Adrenal gland (tissue), 5 donors: ENCODE measurements around the gene MMEL1.

Experiments used
- POLR2A ChIP-seq, 2 donors: fragments of 450-650 bp; IDR thresholded peaks; one replicate each; pipeline ENCODE4 v1.6.1; 2017; ENCODE audit warnings: antibody characterized with exemption in 2 of 2, mild to moderate bottlenecking in 2 of 2, moderate library complexity in 1 of 2
- TF ChIP-seq, protein P1 (sequence below), 6 experiments: fragments of 450-650 bp in 4 of 6; fragments of 200-600 bp in 2 of 6; sonication (generic) in 1 of 6; IDR thresholded peaks; 1 replicate in 5 of 6; 2 replicates in 1 of 6; pipeline versions ENCODE4 v1.5.1 to v1.8.0; 2016 to 2021; ENCODE audit warnings: antibody characterized with exemption in 6 of 6, mild to moderate bottlenecking in 2 of 6, moderate library complexity in 1 of 6
- donor health status: DM: no; HTN: no; CAD: no.

DNA sequence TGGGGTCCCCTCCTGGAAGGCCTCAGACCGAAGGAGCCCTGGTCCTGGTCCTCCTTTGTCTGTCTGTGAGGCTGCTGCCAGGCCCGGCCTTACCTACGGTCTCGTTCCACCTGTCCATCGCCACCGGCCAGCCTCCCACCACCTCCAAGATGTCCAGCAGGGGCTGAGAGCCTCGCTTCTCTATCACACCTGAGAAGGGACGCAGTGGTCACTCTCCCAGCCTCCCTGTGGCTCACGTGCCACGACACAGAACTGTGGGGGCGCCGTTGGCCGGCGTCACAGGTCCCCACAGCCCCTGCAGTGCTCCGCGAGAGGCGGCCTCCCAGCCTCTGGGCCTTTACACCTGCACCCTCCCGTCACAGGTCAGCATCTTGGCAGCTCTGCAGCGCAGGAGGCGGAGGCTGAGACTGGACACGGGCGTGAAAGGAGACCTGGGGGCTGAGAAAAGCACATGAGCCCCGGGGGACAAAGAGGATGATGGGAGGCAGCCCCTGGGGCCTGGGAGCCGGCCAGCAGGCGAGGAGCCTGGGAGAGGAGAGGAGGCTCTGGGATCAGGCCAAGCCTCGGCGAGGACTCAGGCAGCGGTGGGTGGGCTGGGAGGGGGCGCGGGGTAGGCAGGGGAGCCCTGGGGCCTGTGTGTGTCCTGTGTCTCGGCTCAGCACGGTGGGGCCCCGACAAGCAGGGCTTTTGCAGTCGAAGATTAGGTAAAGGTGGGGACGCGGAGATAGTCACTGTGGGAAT is 25.8 kb downstream of the MMEL1 start:
- TF ChIP-seq, protein P1, sequence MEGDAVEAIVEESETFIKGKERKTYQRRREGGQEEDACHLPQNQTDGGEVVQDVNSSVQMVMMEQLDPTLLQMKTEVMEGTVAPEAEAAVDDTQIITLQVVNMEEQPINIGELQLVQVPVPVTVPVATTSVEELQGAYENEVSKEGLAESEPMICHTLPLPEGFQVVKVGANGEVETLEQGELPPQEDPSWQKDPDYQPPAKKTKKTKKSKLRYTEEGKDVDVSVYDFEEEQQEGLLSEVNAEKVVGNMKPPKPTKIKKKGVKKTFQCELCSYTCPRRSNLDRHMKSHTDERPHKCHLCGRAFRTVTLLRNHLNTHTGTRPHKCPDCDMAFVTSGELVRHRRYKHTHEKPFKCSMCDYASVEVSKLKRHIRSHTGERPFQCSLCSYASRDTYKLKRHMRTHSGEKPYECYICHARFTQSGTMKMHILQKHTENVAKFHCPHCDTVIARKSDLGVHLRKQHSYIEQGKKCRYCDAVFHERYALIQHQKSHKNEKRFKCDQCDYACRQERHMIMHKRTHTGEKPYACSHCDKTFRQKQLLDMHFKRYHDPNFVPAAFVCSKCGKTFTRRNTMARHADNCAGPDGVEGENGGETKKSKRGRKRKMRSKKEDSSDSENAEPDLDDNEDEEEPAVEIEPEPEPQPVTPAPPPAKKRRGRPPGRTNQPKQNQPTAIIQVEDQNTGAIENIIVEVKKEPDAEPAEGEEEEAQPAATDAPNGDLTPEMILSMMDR (IDR thresholded peaks at IDR 0.05) = no peak
- TF ChIP-seq POLR2A (IDR thresholded peaks at IDR 0.05) = no peak
